Upper lobe of right lung (tissue), 1 donor: Measurements from ENCODE around the gene SCUBE1. TPM values are rescaled to one million over a fixed set of nuclear protein-coding genes. Genes with fewer than 3 reads are reported as not detected.

Experiments used
- ATAC-seq: fragments of 200-7000 bp; cut with Tn5 transposase; one replicate; pipeline ENCODE4 v1.9.1; 2020; ENCODE audit warnings: mild to moderate bottlenecking, moderate library complexity
- DNase-seq: peaks from one replicate; pipeline ENCODE4 v3.0.0-alpha.2; 2020
- H3K27ac ChIP-seq: fragments of 200-600 bp; one replicate; pipeline ENCODE4 v1.8.0; 2022
- H3K27me3 ChIP-seq: fragments of 200-600 bp; one replicate; pipeline ENCODE4 v1.8.0; 2022; ENCODE audit warnings: mild to moderate bottlenecking
- H3K36me3 ChIP-seq: fragments of 200-600 bp; one replicate; pipeline ENCODE4 v1.8.0; 2022
- H3K4me1 ChIP-seq: fragments of 200-600 bp; one replicate; pipeline ENCODE4 v1.8.0; 2022
- H3K4me3 ChIP-seq: fragments of 200-600 bp; one replicate; pipeline ENCODE4 v1.8.0; 2022; ENCODE audit warnings: mild to moderate bottlenecking
- H3K9me3 ChIP-seq: fragments of 200-600 bp; one replicate; pipeline ENCODE4 v1.8.0; 2022
- CTCF ChIP-seq: fragments of 200-600 bp; IDR thresholded peaks from one replicate; pipeline ENCODE4 v1.8.0; 2022; ENCODE audit warnings: antibody characterized with exemption
- intact Hi-C: fragments of 100-400 bp; cut with DNase I; formaldehyde crosslinking; loops from one replicate; pipeline ENCODE4 v1.11.0; 2022
- total RNA-seq: library from RNA; stranded (reverse); fragmentation: NEBNext Ultra II Directional; extraction: Animal tissue kit (Norgen Biotek cat#: 25700); gene quantifications from one replicate; pipeline ENCODE4 v1.2.1, GENCODE V29; 2021
- donor health status: DM: no; HTN: yes; CAD: no; lungs with severe emphysema.

Gene SCUBE1
- total RNA-seq, 1 donor from 2014 or later = 36.0 TPM

DNA sequence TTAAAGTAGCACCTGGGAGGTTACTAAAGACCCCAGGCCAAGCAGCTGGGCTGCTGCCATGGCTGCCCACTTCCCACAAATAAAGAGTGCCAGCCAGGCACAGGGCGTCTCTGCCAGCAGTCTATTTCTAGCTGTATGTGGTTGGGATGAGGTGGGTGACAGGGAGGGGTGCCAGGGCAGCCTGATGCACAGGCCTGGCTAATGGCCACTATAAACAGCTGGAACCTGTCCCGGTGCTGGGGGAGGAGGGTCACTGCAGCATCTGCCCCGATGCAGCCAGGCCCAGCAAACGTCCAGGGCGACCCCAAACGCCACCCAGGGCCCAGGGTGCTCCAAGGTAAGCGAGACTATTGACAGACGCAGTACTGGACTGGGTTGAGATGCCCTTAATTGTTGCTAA is 37.4 kb downstream of the SCUBE1 start:
- H3K27ac ChIP-seq = no peak overlapping the region
- ATAC-seq (no peak), DNase-seq (no peak)
- H3K4me3 ChIP-seq = no peak overlapping the region
- H3K36me3 ChIP-seq = no peaks in the 10 kb centered on the region
- intact Hi-C loops = no loop called here
- H3K4me1 ChIP-seq = no peaks in the 10 kb centered on the region
- no peak for TF ChIP-seq CTCF
- no peaks in the 10 kb centered on the region for H3K27me3 ChIP-seq
- H3K9me3 ChIP-seq = no peaks in the 10 kb centered on the region

DNA sequence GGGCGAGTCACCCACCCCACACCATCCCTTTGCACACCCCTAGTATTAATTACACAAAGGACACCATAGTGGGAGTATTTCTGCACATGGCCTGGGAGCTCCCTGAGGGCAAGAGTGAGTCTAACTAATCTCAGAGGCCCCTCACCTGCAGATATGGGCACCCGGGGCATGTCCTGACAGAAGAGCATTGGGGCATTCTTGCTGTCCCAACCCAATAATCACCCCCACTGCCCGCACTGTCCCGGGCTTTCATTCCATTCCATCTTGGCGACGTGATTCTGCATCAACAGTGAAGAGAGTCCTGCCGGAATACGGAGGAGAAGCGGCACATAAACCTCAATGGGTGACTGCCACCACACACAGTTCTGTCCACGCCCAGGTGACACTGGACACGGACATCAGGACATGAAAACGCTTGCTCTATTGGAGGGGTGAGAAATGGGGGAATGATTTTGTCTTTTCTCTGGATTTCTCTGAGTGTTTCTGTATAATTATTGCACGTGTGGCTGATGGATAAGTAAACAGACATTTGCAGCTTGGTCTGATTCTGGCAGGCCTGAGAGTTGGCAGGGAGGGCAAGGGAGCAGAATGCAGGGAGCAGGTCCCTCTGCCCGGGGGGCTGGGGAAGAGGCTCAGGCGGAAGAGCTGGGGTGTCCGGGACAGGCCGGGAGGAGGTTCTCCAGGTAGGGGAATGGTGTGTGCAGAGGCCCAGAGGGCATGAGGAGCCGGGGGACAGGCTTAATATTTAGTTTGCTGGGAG is 38.2 kb downstream of the SCUBE1 start:
- intact Hi-C loops = no loop called here
- no peak for ATAC-seq
- no peaks in the 10 kb centered on the region for H3K9me3 ChIP-seq
- no peaks in the 10 kb centered on the region for H3K36me3 ChIP-seq
- no peak for TF ChIP-seq CTCF
- H3K27me3 ChIP-seq = no peaks in the 10 kb centered on the region
- H3K27ac ChIP-seq = no peak overlapping the region
- H3K4me1 ChIP-seq = no peaks in the 10 kb centered on the region
- H3K4me3 ChIP-seq = no peak overlapping the region
- DNase-seq = no peak

GRCh38 chr22:43303751-43304150 is 39.4 kb downstream of the SCUBE1 start:
- no peak for TF ChIP-seq CTCF
- no peaks in the 10 kb centered on the region for H3K36me3 ChIP-seq
- H3K9me3 ChIP-seq = no peaks in the 10 kb centered on the region
- ATAC-seq (no peak), DNase-seq (no peak)
- H3K27ac ChIP-seq = no peak overlapping the region
- no peaks in the 10 kb centered on the region for H3K27me3 ChIP-seq
- H3K4me3 ChIP-seq = no peak overlapping the region
- intact Hi-C loops = no loop called here
- no peaks in the 10 kb centered on the region for H3K4me1 ChIP-seq

GRCh38 chr22:43303166-43303565 is 40.0 kb downstream of the SCUBE1 start:
- no peak overlapping the region for H3K4me3 ChIP-seq
- H3K27ac ChIP-seq = no peak overlapping the region
- ATAC-seq = no peak
- peaks cover 4% of the 10 kb centered on the region for H3K4me1 ChIP-seq
- TF ChIP-seq CTCF = no peak
- no peaks in the 10 kb centered on the region for H3K36me3 ChIP-seq
- H3K9me3 ChIP-seq = no peaks in the 10 kb centered on the region
- no peaks in the 10 kb centered on the region for H3K27me3 ChIP-seq
- intact Hi-C loops = no loop called here
- no peak for DNase-seq

- no peak for ATAC-seq
- TF ChIP-seq CTCF = no peak
Measured at GRCh38 chr22:43302531-43303041, 40.6 kb downstream of the SCUBE1 start.

More at GRCh38 chr22:43302531-43303041, 40.6 kb downstream of the SCUBE1 start:
- Histone ChIP-seq H3K4me1 (peaks cover 7% of the 10 kb centered on the region), H3K27ac (no peak overlapping the region), H3K9me3 (no peaks in the 10 kb centered on the region), H3K36me3 (no peaks in the 10 kb centered on the region), H3K4me3 (no peak overlapping the region), H3K27me3 (no peaks in the 10 kb centered on the region)
- no peak for DNase-seq
- intact Hi-C loops = no loop called here
